ENCODE measurements around the gene RNF212.

RNF212 gene

GRCh38 chr4:1093391-1094335 is 19.7 kb downstream of the RNF212 start:
- TF ChIP-seq POU2F2 (IDR thresholded peaks at IDR 0.05; ENCODE audit: low read depth, low read length): no peak
- no peak for TF ChIP-seq SPI1 (IDR thresholded peaks at IDR 0.05; ENCODE audit: low read depth, low read length)
- TF ChIP-seq POLR2A (IDR thresholded peaks at IDR 0.05; ENCODE audit: low read depth, low read length): no peak
- no peak for TF ChIP-seq PAX5 (IDR thresholded peaks at IDR 0.05; ENCODE audit: insufficient read depth, low read length, severe bottlenecking)
- no peak for TF ChIP-seq POLR2AphosphoS5 (IDR thresholded peaks at IDR 0.05; ENCODE audit: low read depth, low read length)
- TF ChIP-seq TAF1 (IDR thresholded peaks at IDR 0.05; ENCODE audit: low read depth, low read length): no peak
- DNase-seq (ENCODE audit: insufficient read length, low spot score) (no peak), FAIRE-seq (no peak)

GRCh38 chr4:1092983-1093361 is 20.4 kb downstream of the RNF212 start:
- TF ChIP-seq SPI1 (IDR thresholded peaks at IDR 0.05; ENCODE audit: low read depth, low read length) (no peak), PAX5 (IDR thresholded peaks at IDR 0.05; ENCODE audit: insufficient read depth, low read length, severe bottlenecking) (no peak), POU2F2 (IDR thresholded peaks at IDR 0.05; ENCODE audit: low read depth, low read length) (no peak), TAF1 (IDR thresholded peaks at IDR 0.05; ENCODE audit: low read depth, low read length) (no peak), POLR2A (IDR thresholded peaks at IDR 0.05; ENCODE audit: low read depth, low read length) (no peak), POLR2AphosphoS5 (IDR thresholded peaks at IDR 0.05; ENCODE audit: low read depth, low read length) (no peak)
- no peak for FAIRE-seq

GRCh38 chr4:1092026-1092982 is 21.1 kb downstream of the RNF212 start:
- no peak for TF ChIP-seq SPI1 (IDR thresholded peaks at IDR 0.05; ENCODE audit: low read depth, low read length)
- no peak for TF ChIP-seq POLR2AphosphoS5 (IDR thresholded peaks at IDR 0.05; ENCODE audit: low read depth, low read length)
- no peak for TF ChIP-seq POLR2A (IDR thresholded peaks at IDR 0.05; ENCODE audit: low read depth, low read length)
- no peak for TF ChIP-seq TAF1 (IDR thresholded peaks at IDR 0.05; ENCODE audit: low read depth, low read length)

More at GRCh38 chr4:1092983-1093361, 20.4 kb downstream of the RNF212 start:
- DNase-seq (ENCODE audit: insufficient read length, low spot score): no peak

GRCh38 chr4:1091561-1091995 is 21.8 kb downstream of the RNF212 start:
- DNase-seq (ENCODE audit: insufficient read length, low spot score): no peak
- TF ChIP-seq TAF1 (IDR thresholded peaks at IDR 0.05; ENCODE audit: low read depth, low read length): no peak
- FAIRE-seq: no peak

More at GRCh38 chr4:1092026-1092982, 21.1 kb downstream of the RNF212 start:
- FAIRE-seq: no peak
- DNase-seq (ENCODE audit: insufficient read length, low spot score): no peak

- TF ChIP-seq SPI1 (IDR thresholded peaks at IDR 0.05; ENCODE audit: low read depth, low read length) (no peak), POLR2A (IDR thresholded peaks at IDR 0.05; ENCODE audit: low read depth, low read length) (no peak), POLR2AphosphoS5 (IDR thresholded peaks at IDR 0.05; ENCODE audit: low read depth, low read length) (no peak), POU2F2 (IDR thresholded peaks at IDR 0.05; ENCODE audit: low read depth, low read length) (no peak), PAX5 (IDR thresholded peaks at IDR 0.05; ENCODE audit: insufficient read depth, low read length, severe bottlenecking) (no peak), TAF1 (IDR thresholded peaks at IDR 0.05; ENCODE audit: low read depth, low read length) (no peak)
- DNase-seq (ENCODE audit: insufficient read length, low spot score) (no peak), FAIRE-seq (no peak)
Measured at GRCh38 chr4:1090465-1091440, 22.6 kb downstream of the RNF212 start.

- FAIRE-seq: no peak
- DNase-seq (ENCODE audit: insufficient read length, low spot score): no peak
- no peak for TF ChIP-seq POU2F2 (IDR thresholded peaks at IDR 0.05; ENCODE audit: low read depth, low read length)
- no peak for TF ChIP-seq TAF1 (IDR thresholded peaks at IDR 0.05; ENCODE audit: low read depth, low read length)
- no peak for TF ChIP-seq POLR2A (IDR thresholded peaks at IDR 0.05; ENCODE audit: low read depth, low read length)
- no peak for TF ChIP-seq SPI1 (IDR thresholded peaks at IDR 0.05; ENCODE audit: low read depth, low read length)
- TF ChIP-seq POLR2AphosphoS5 (IDR thresholded peaks at IDR 0.05; ENCODE audit: low read depth, low read length): no peak
- no peak for TF ChIP-seq PAX5 (IDR thresholded peaks at IDR 0.05; ENCODE audit: insufficient read depth, low read length, severe bottlenecking)
Measured at GRCh38 chr4:1090036-1090435, 23.3 kb downstream of the RNF212 start.

GRCh38 chr4:1087371-1087770 is 26.0 kb downstream of the RNF212 start:
- DNase-seq (ENCODE audit: insufficient read length, low spot score) (no peak), FAIRE-seq (no peak)
- TF ChIP-seq POU2F2 (IDR thresholded peaks at IDR 0.05; ENCODE audit: low read depth, low read length): no peak
- TF ChIP-seq POLR2AphosphoS5 (IDR thresholded peaks at IDR 0.05; ENCODE audit: low read depth, low read length): no peak
- no peak for TF ChIP-seq POLR2A (IDR thresholded peaks at IDR 0.05; ENCODE audit: low read depth, low read length)
- TF ChIP-seq TAF1 (IDR thresholded peaks at IDR 0.05; ENCODE audit: low read depth, low read length): no peak
- TF ChIP-seq PAX5 (IDR thresholded peaks at IDR 0.05; ENCODE audit: insufficient read depth, low read length, severe bottlenecking): no peak
- TF ChIP-seq SPI1 (IDR thresholded peaks at IDR 0.05; ENCODE audit: low read depth, low read length): no peak

- FAIRE-seq: no peak
- TF ChIP-seq POLR2A (IDR thresholded peaks at IDR 0.05; ENCODE audit: low read depth, low read length): no peak
- TF ChIP-seq TAF1 (IDR thresholded peaks at IDR 0.05; ENCODE audit: low read depth, low read length): no peak
- no peak for TF ChIP-seq POLR2AphosphoS5 (IDR thresholded peaks at IDR 0.05; ENCODE audit: low read depth, low read length)
- TF ChIP-seq POU2F2 (IDR thresholded peaks at IDR 0.05; ENCODE audit: low read depth, low read length): no peak
- TF ChIP-seq SPI1 (IDR thresholded peaks at IDR 0.05; ENCODE audit: low read depth, low read length): no peak
- TF ChIP-seq PAX5 (IDR thresholded peaks at IDR 0.05; ENCODE audit: insufficient read depth, low read length, severe bottlenecking): no peak
Measured at GRCh38 chr4:1086011-1086410, 27.4 kb downstream of the RNF212 start.

More at GRCh38 chr4:1086011-1086410, 27.4 kb downstream of the RNF212 start:
- no peak for DNase-seq (ENCODE audit: insufficient read length, low spot score)

All from GM12891 (cell line).